ENCODE measurements around the gene TM2D1.

Gene TM2D1

GRCh38 chr1:61641578-61642336 lies 83.2 kb downstream of the TM2D1 start:
- peak; percentile 63 for DNase-seq

GRCh38 chr1:61640531-61641530 lies 84.1 kb downstream of the TM2D1 start:
- peak; percentile 79 for DNase-seq

GRCh38 chr1:61639608-61640336 lies 85.2 kb downstream of the TM2D1 start:
- no peak for DNase-seq

GRCh38 chr1:61638911-61639605 lies 85.9 kb downstream of the TM2D1 start:
- DNase-seq = peak; percentile 39

- DNase-seq = no peak
These were observed 86.6 kb downstream of the TM2D1 start for GRCh38 chr1:61638296-61638695.

- DNase-seq = no peak
These were observed 87.5 kb downstream of the TM2D1 start for GRCh38 chr1:61637470-61637869.

- DNase-seq = no peak
These were observed 88.1 kb downstream of the TM2D1 start for GRCh38 chr1:61636814-61637213.

GRCh38 chr1:61636376-61636775 lies 88.6 kb downstream of the TM2D1 start:
- DNase-seq = no peak

GRCh38 chr1:61635557-61635956 lies 89.4 kb downstream of the TM2D1 start:
- no peak for DNase-seq

- no peak for DNase-seq
These were observed 93.5 kb downstream of the TM2D1 start for GRCh38 chr1:61631436-61631835.
